K562 (cell line): ENCODE data around the gene KCTD1. TPM values are rescaled to one million over a fixed set of nuclear protein-coding genes. Genes with fewer than 3 reads are reported as not detected.

Experiments used
- ATAC-seq: fragments of 200-7000 bp; cut with Tn5 transposase; 3 replicates; pipeline ENCODE4 v1.9.1; 2020; ENCODE audit warnings: moderate library complexity
- BruUV-seq: library from RNA; stranded (reverse); fragments of 400-500 nt; replicated peaks from 2 replicates; lab custom pipeline; 2021; lab: Mats Ljungman, UMichigan
- CTCF ChIA-PET: fragments of 300-600 bp; formaldehyde crosslinking; extraction: SDS; loops from one replicate; lab custom pipeline; 2021; ENCODE audit warnings: low intra/inter-chr PET ratio; lab: Yijun Ruan, JAX
- POLR2A ChIA-PET: fragments of 300-600, 350-650 bp; sonication (Branson Sonifier 250); formaldehyde crosslinking; extraction: SDS; loops from one replicate; lab custom pipeline; 2021; ENCODE audit warnings: antibody characterized with exemption, inconsistent platforms; lab: Yijun Ruan, JAX
- DNase-seq, 4 experiments: peaks; one replicate each; pipeline versions ENCODE4 v3.0.0 to v3.0.0-alpha.2; 2011 to 2018; ENCODE audit warnings: low spot score in 3 of 4, mixed read lengths in 3 of 4; ENCODE audit errors: extremely low read depth in 1 of 4
- FAIRE-seq: peaks from 2 replicates; lab custom pipeline; 2011; peaks lifted over from hg19 to GRCh38; lab: Jason Lieb, UNC
- H2AFZ ChIP-seq: 2 replicates; pipeline ENCODE4 v1.6.0; 2011; ENCODE audit warnings: low read depth, low read length, control low read depth, inconsistent platforms
- H3K27ac ChIP-seq: fragments of 200-600 bp; 3 replicates; pipeline ENCODE4 v1.8.0; 2011; ENCODE audit warnings: low read depth, mild to moderate bottlenecking, control low read depth, inconsistent platforms, low read length, moderate library complexity, mixed read lengths; ENCODE audit errors: extremely low read depth
- H3K27me3 ChIP-seq, 2 experiments: fragments of 300-600 bp in 1 of 2; 2 replicates in 1 of 2; 3 replicates in 1 of 2; pipeline versions ENCODE4 v1.6.0 to v1.8.0; 2011; ENCODE audit warnings: inconsistent platforms in 2 of 2, low read length in 2 of 2, mild to moderate bottlenecking in 1 of 2, mixed read lengths in 1 of 2, moderate library complexity in 1 of 2; ENCODE audit not compliant: control insufficient read depth in 2 of 2, insufficient read depth in 2 of 2
- H3K36me3 ChIP-seq: fragments of 300-600 bp; 3 replicates; pipeline ENCODE4 v1.8.0; 2011; ENCODE audit warnings: mild to moderate bottlenecking, low read length, inconsistent platforms; ENCODE audit not compliant: control insufficient read depth, insufficient read depth
- H3K4me1 ChIP-seq, 2 experiments: fragments of 200-600 bp in 1 of 2; replicated peaks in 1 of 2; 2 replicates in 1 of 2; 3 replicates in 1 of 2; pipeline versions ENCODE4 v1.5.1 to v1.8.0; 2011; ENCODE audit warnings: inconsistent platforms in 2 of 2, low read length in 2 of 2, mild to moderate bottlenecking in 1 of 2, mixed read lengths in 1 of 2, moderate library complexity in 1 of 2; ENCODE audit not compliant: control insufficient read depth in 2 of 2, insufficient read depth in 2 of 2
- H3K4me2 ChIP-seq: 2 replicates; pipeline ENCODE4 v1.6.1; 2011; ENCODE audit warnings: low read length, control low read depth, inconsistent platforms, mixed read lengths; ENCODE audit not compliant: insufficient read depth
- H3K4me3 ChIP-seq: fragments of 200-600 bp; sonication (generic), shearing (Covaris generic); 2 replicates; pipeline ENCODE4 v1.5.1; 2016; ENCODE audit warnings: control low read depth, inconsistent platforms
- H3K79me2 ChIP-seq: fragments of 200-600 bp; 3 replicates; pipeline ENCODE4 v1.8.0; 2011; ENCODE audit warnings: low read length, inconsistent platforms; ENCODE audit not compliant: control insufficient read depth, insufficient read depth
- H3K9ac ChIP-seq, 2 experiments: 2 replicates each; pipeline versions ENCODE4 v1.6.0 to v1.6.1; 2011; ENCODE audit warnings: low read depth in 2 of 2, low read length in 2 of 2, control low read depth in 1 of 2, inconsistent platforms in 1 of 2, mild to moderate bottlenecking in 1 of 2, mixed read lengths in 1 of 2; ENCODE audit not compliant: insufficient read depth in 1 of 2
- H3K9me1 ChIP-seq: one replicate; pipeline ENCODE4 v1.6.0; 2011; ENCODE audit warnings: inconsistent platforms, mild to moderate bottlenecking, low read length, moderate library complexity; ENCODE audit not compliant: control insufficient read depth, insufficient read depth
- H3K9me3 ChIP-seq: replicated peaks from 2 replicates; pipeline ENCODE4 v1.5.1; 2011; ENCODE audit warnings: low read depth, low read length, inconsistent platforms; ENCODE audit not compliant: control insufficient read depth, insufficient read depth
- H4K20me1 ChIP-seq: replicated peaks from 2 replicates; pipeline ENCODE4 v1.6.1; 2011; ENCODE audit warnings: low read length, inconsistent platforms, mixed read lengths; ENCODE audit not compliant: control insufficient read depth, insufficient read depth
- RBM25 ChIP-seq: fragments of 200-400 bp; formaldehyde crosslinking; IDR thresholded peaks from 2 replicates; pipeline ENCODE4 v1.6.1; 2018; ENCODE audit warnings: low read length, low read depth, moderate library complexity; ENCODE audit not compliant: severe bottlenecking
- SP1 ChIP-seq: sonication (generic); formaldehyde crosslinking; IDR thresholded peaks from 2 replicates; pipeline ENCODE4 v1.8.1; 2022; ENCODE audit warnings: mild to moderate bottlenecking, missing genetic modification reagents
- ZSCAN29 ChIP-seq: fragments of 450-650 bp; IDR thresholded peaks from 2 replicates; pipeline ENCODE4 v1.6.1; 2017
- in situ Hi-C: fragments of 300-500 bp; cut with MboI; formaldehyde crosslinking; loops from 4 replicates; pipeline ENCODE4 v1.15.0; 2018; ENCODE audit warnings: inconsistent platforms, mixed read lengths
- intact Hi-C: fragments of 100-400 bp; cut with micrococcal nuclease; formaldehyde crosslinking; loops from 2 replicates; pipeline ENCODE4 v1.14.2; 2022
- polyA plus RNA-seq, 8 experiments: library from polyadenylated mRNA; depleted of rRNA in 4 of 8; stranded (reverse) in 5 of 8; unstranded in 3 of 8; fragments of >200 nt; fragmentation: Nextera tagmentation in 2 of 8; fragmentation: Illumina TruSeq in 1 of 8; extraction: Ambion mirVana in 2 of 8; extraction: Trizol in 1 of 8; gene quantifications; 2 replicates each; pipeline versions ENCODE4 v1.2.1 to v1.2.3, GENCODE V29; 2011 to 2014; ENCODE audit warnings: inconsistent platforms in 1 of 8, missing spikeins in 1 of 8
- total RNA-seq, 7 experiments: library from RNA; depleted of rRNA in 6 of 7; stranded (reverse); fragments of >200 nt in 6 of 7; fragmentation: Illumina TruSeq in 2 of 7; extraction: Trizol in 2 of 7; gene quantifications; 2 replicates each; pipeline versions ENCODE4 v1.2.1 to v1.2.3, GENCODE V29; 2011 to 2021; ENCODE audit warnings: low replicate concordance in 1 of 7
- TF ChIP-seq, protein P1 (sequence below): IDR thresholded peaks from 2 replicates; pipeline ENCODE4 v1.6.1; 2014; ENCODE audit warnings: antibody characterized with exemption

Gene KCTD1
- total and polyA plus RNA-seq, 9 of the 15 experiments (the other 6 are each of a cell fraction or from before 2014, with no cell fraction given) = not detected

DNA sequence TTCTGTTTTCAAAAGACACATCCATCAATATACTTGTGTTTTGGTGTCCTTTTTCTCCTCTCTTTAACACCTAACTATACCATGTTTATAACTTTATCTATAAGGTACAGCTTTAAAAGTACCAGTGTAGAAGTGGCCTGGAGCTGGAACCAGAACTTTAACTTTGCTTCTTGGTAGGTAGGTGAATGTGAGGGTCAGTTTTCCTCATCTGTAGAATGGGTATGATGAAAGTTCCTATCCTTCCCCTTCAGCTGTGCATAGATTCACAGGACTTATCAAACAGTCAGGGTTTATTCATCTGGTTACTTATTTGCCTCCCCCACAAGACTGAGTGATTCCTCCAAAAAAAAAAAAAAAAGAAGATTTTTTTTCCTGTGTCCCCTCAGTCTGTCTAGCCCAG lies 12.7 kb downstream of the KCTD1 start:
- Histone ChIP-seq H3K36me3 (no peaks in the 10 kb centered on the region), H3K4me3 (no peak overlapping the region), H3K27ac (no peak overlapping the region), H3K4me2 (no peak overlapping the region), H3K9me3 (no peaks in the 10 kb centered on the region), H3K9me1 (no peaks in the 10 kb centered on the region), H3K27me3 (no peaks in the 10 kb centered on the region), H3K9ac (no peak overlapping the region), H2AFZ (no peak overlapping the region)
- FAIRE-seq (no peak), ATAC-seq (no peak)
- ChIA-PET CTCF (no interaction called here), POLR2A (no interaction called here)
- in situ Hi-C loops = no loop called here
- TF ChIP-seq ZSCAN29 = no peak
- TF ChIP-seq RBM25 = peak; percentile 82
- TF ChIP-seq, protein P1, sequence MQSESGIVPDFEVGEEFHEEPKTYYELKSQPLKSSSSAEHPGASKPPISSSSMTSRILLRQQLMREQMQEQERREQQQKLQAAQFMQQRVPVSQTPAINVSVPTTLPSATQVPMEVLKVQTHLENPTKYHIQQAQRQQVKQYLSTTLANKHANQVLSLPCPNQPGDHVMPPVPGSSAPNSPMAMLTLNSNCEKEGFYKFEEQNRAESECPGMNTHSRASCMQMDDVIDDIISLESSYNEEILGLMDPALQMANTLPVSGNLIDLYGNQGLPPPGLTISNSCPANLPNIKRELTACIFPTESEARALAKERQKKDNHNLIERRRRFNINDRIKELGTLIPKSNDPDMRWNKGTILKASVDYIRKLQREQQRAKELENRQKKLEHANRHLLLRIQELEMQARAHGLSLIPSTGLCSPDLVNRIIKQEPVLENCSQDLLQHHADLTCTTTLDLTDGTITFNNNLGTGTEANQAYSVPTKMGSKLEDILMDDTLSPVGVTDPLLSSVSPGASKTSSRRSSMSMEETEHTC = no peak
- no peak for TF ChIP-seq SP1 (CRISPR knock-in tag)
- TF ChIP-seq, all 486 proteins: peak for 1
- BruUV-seq = no TSS peak
- Histone ChIP-seq H3K4me1 (no peaks in the 10 kb centered on the region), H3K79me2 (no peaks in the 10 kb centered on the region), H4K20me1 (no peaks in the 10 kb centered on the region)
- no peak for DNase-seq
- intact Hi-C loops = no loop called here
